ENCODE measurements around the gene SPATS2L. TPM values are rescaled to one million over a fixed set of nuclear protein-coding genes. Genes with fewer than 3 reads are reported as not detected.

Gene SPATS2L
- total RNA-seq, 1 donor from 2014 or later = 82.3 TPM

DNA sequence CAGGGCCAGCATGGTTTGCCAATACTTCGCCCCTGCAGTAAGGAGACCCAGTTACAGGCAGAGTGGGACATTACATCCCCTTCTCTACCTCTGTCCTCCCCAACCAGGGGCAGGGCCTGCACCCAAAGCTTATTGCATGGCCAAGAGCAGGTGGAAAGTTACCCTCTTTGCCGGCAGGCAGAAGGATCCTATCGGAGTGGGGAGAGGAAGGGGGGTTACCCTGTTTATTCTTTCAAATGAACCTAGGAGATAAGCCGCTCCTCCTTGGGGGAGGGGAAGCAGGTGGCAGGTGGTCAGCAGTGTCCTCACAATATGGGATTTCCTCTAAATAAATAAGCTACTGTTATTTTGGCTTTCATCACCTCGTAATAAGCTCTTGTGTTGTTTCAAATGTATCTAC, 53.9 kb downstream of the SPATS2L start:
- ATAC-seq = no peak
- intact Hi-C loops (cut with DNase I) = no loop called here

DNA sequence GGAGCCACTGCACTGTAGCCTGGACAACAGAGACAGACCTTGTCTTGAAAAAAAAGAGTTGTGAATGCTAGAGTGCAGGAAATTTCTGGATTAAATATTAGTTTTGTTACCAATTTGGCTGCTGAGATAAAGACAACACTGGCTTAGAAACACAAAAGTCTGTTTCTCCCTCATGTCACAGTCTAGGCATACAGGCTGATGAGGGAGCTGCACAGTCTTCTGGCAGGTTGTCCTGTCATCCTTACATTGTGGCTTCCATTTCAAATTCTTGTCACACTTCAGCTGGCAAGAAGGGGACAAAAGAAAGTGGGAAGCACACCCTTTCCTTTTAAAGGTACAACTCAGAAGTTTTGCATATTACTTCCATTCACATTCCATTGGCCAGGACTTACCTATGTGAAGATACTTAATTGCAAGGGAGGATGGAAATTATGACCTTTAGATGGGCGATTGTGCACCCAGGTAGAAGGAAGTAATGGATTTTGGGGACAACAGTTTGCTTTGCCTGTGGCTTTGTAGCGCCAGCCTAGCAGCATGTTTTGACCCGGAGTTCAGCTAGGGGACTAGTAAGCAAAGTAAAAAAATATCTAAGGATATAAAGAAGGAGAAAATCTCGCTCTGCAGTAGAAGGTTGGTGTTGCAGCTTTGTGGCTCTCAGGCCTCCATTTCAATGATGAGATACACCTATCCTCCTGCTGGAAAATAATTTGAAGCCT, 55.9 kb downstream of the SPATS2L start:
- intact Hi-C loops (cut with DNase I) = no loop called here
- DNase-seq (ENCODE audit: low spot score) (no peak), ATAC-seq (no peak)

More for the DNA sequence above, 53.9 kb downstream of the SPATS2L start:
- DNase-seq (ENCODE audit: low spot score) = no peak

DNA sequence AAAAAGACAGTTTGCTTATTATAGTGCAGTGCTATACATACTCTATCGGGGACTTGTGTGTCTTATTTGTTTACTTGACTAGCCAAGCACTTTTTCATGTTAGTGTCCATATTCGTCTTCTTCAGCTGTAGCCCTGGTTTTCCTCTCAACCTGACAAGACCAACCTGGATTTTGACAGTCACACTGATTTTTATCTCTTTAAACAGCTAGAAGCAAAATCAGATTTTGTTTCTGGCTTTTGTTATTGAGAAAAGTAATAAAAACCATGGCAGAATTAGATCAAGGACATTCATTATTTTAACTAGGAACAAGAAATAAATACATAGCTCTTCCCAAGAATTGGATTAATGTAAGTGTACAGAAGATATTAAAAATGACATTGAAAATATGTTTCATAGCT, 56.8 kb downstream of the SPATS2L start:
- DNase-seq (ENCODE audit: low spot score) (no peak), ATAC-seq (no peak)
- intact Hi-C loops (cut with DNase I) = no loop called here

DNA sequence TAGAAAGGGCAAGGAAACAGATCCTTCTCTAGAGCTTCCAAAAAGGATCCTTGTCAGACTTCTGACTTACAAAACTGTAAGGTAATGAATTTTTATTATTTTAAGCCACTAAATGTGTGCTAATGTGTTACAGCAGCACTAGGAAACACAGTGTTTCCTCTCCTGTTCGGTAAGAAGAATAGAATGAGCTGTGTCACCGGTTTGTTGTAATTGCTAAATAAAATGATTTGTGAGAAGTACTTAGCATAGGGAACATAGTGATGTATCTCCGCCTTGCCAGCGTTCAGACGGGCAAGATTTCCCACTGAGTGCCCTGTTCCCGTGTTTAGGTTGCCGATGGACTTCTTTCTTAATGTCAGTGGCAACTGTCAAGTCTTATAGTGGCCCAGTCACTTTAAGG, 57.6 kb downstream of the SPATS2L start:
- DNase-seq (ENCODE audit: low spot score) (no peak), ATAC-seq (no peak)
- intact Hi-C loops (cut with DNase I) = no loop called here

DNA sequence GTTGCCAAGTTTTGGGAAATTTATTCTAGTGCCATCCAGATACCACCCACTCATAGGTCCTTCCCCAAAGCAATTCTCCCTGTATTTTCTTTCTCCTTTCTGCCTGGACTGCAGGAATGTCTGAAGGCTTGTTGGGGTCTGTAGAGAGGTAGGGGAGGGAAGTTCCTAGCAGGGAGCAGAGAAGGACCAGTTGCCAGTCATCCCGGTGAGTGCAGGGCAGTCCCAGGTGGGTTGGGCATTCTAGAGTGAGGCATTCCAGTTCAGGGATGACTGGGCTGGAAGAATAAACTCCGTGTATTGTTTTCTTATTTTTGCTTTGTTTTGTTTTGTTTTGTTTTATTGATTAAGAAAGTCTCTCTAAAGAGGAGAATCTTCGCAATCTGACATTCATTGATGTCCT, 58.1 kb downstream of the SPATS2L start:
- DNase-seq (ENCODE audit: low spot score) (no peak), ATAC-seq (no peak)
- intact Hi-C loops (cut with DNase I) = no loop called here

DNA sequence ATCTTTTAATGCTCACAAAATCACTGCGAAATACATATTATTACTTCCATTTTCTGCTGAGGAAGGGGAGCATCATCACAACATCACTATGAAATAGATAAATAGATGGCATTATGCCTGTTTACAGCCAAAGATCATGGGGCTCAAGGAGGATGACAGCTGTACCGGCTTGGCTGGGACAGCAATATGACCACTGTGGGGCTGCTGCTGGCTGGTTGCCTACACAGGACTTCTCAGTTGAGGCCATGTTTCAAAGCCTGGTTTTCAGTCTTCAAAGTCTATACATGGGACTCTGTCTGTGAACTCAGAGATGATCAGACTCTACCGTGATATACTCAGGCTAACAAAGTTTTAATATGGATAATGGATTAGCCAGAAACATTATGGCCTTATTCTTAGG, 58.7 kb downstream of the SPATS2L start:
- ATAC-seq = peak; percentile 39

DNA sequence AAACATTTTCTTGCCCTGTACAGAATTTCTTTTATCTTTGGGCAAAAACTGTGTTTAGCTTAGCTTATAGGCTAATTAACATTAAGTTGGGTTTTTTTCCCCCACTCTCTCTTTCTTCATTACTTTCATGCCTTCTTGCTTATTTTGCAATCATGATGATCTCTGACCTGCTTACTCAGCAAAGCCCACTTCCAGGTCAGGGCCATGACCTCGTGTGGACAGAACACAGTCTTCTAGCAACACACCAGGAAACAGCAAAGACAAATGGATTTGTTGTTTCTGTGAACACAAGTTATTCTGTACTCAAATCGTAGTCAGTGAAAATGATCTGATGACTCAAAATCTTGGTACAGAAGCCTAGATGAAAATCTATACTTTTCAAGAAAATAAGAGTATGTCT, 60.7 kb downstream of the SPATS2L start:
- DNase-seq (ENCODE audit: low spot score) (no peak), ATAC-seq (peak; percentile 92)
- intact Hi-C loops (cut with DNase I) = no loop called here

More for the DNA sequence above, 58.7 kb downstream of the SPATS2L start:
- no peak for DNase-seq (ENCODE audit: low spot score)
- intact Hi-C loops (cut with DNase I) = no loop called here

DNA sequence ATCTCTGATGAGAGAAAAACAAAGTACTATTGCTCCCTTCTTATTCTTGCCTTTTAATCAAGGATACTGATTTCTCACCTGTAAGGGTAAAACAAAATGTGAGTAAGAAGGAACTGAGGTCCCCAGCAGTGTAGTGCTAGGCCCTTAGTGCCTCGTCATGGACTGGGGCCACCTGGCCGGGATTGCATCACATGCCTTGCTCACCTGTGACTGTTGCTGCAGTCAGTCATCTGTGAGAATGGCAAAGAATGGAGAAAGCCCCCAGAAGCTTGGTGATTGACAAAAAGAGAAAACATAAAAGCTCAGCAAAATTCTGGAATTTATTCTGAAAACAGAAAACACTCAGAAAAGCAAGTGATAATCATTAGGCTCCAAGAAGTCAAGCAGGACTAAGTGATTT, 63.4 kb downstream of the SPATS2L start:
- no peak for ATAC-seq
- intact Hi-C loops (cut with DNase I) = no loop called here
- DNase-seq (ENCODE audit: low spot score) = no peak

DNA sequence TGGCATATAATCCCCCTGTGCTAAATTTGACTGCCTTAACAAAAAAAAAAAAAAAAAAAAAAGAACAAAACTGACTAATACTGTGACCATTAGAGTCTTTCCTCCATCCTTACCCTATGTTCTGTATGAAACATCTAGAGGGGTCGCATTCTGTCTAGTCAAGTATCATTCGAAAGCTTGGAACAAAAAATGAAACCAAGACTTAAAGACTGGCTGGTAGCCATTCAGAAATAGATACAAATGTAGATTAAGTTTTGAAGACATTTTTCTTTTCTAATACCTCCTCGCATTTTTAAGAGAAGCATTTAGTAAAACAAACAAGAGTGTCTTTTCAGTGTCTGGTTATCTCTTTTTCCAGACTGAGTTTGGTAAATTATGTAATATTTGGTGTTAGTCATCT, 66.7 kb downstream of the SPATS2L start:
- DNase-seq (ENCODE audit: low spot score) (no peak), ATAC-seq (no peak)
- intact Hi-C loops (cut with DNase I) = no loop called here

DNA sequence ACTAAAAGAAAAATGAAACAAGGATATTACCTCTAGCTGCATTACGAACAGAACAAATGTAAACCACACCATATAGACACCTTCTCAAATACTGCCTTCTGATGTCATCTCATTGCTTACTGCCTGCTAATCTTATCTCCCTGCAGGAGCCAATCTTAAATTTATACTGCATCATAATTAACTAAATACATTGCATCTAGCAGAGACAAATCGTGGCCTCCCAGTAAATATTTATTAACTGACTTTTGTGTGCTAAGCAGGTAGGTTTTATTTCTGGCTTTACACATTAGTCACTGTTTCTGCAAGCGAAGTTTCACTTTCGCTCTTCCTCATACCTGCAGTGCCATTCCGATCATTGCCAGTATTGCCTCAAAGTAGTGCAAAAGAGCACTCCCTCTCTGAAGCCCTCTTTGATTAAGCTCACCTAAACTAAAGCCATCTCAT, 67.5 kb downstream of the SPATS2L start:
- ATAC-seq (no peak), DNase-seq (ENCODE audit: low spot score) (no peak)
- intact Hi-C loops (cut with DNase I) = no loop called here

DNA sequence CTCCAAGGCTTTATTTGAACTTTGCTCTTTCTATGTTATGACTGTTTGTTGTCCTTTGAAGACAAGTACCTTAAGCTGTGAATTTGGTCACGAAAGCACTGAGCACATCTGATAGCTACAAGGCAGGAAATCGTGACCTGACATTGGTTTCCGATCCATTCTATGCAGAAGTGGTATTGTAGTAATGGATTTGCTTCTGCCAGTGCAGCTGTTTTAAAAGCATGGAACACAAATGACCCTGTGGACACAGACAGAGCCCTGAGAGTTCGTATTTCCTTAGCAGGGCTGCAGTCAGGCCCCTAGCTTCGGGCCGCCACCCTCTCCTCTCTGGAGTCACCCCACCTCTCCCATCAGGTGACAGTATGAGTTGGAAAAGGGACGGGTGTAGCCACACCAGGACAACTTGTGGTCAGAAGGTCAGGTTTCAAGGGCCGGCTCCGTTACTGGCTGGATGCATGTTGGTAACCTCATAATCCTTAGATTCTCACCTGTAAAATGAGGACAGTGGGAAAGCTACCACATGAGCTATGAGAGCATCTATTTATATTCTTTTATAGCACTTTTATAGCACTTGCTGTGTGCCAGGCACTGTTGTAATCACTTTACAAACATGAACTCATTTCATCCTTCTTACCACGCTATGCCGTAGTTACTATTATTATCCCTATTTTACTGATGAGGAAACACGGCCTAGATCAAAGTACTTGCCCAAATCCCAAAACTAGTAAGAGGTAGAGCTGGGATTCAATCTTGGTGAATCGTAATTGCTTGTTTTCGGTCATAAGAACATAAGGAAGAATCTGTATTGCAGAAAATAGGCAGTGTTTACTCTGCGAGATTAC, 70.2 kb downstream of the SPATS2L start:
- DNase-seq (ENCODE audit: low spot score) (no peak), ATAC-seq (no peak)
- intact Hi-C loops (cut with DNase I) = no loop called here

DNA sequence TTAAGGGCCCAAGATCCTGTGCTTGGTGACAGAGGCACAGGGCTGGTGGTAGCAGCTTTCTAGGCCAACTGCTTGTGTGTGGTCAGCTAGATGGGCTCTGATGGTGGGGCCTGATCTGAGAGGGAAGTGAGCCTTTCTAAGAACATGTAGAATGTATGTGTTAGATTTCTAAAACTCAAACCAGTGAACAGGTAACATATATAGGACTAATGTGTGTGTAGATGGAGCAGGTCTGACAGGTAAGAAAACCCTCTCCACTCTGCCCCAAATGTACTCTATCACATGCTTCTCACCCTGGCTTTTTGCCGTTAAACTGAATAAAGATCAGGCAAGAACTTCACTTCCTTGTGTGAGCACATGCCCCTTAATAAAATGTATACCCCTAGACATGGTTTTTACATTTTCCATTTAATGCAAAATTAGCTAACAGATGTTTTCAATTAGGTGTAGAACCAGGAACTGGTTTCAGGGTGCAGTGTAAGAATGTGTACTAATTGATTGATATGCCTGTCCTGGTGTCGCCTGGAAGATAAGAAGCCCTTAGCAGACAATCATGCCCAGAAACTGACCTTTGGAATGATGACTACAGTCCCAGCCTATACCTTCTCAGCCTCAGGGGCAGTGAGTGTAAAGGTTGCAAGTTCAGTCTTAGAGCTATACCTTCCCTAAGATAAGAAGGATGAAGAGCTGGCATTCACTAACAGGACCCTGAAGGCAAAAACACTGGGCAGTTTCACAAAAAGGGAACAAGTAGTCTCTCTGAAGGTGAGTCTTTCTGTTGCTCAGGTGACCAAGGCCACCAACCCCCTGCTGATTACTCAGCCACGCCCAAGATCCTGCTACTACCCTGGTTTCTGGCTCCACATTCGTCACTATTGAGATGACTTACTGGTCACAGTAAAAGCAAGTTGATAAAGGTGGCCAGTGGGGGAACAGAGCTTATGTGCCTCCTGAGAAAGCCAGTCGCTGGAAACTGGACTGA, 71.2 kb downstream of the SPATS2L start:
- intact Hi-C loops (cut with DNase I) = no loop called here
- ATAC-seq (peak; percentile 11), DNase-seq (ENCODE audit: low spot score) (no peak)

DNA sequence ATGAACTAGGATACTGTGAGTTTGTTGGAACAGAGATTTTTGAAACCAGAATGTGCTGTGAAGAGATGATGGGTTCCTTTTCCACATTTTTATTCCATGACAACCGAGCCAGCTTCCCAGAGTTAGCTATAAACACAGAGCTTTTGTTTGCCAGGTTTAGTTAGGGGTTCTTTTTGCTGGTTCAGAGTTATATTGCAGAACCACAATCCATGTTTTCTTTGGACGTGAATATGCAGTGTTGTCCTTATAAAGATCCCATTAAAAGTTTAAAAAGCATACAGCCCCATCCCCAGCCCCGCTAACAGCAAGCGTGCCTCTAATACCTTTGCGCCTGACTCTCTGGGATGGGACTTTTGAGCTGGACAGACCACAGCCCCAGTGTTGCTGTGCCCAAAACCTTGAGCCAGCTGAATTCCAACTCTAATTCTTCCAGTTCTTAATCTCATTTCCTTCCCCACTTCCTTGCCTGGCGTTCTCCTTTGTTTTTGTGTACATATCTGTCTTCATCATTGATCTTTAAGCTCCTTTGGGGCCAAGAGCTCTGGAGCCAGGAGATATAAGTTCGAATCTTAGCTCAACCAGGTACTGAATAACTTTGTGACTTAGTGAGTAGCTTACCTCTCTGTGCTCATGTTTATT, 72.3 kb downstream of the SPATS2L start:
- ATAC-seq = peak; percentile 86
- DNase-seq (ENCODE audit: low spot score) = no peak
- intact Hi-C loops (cut with DNase I) = no loop called here

DNA sequence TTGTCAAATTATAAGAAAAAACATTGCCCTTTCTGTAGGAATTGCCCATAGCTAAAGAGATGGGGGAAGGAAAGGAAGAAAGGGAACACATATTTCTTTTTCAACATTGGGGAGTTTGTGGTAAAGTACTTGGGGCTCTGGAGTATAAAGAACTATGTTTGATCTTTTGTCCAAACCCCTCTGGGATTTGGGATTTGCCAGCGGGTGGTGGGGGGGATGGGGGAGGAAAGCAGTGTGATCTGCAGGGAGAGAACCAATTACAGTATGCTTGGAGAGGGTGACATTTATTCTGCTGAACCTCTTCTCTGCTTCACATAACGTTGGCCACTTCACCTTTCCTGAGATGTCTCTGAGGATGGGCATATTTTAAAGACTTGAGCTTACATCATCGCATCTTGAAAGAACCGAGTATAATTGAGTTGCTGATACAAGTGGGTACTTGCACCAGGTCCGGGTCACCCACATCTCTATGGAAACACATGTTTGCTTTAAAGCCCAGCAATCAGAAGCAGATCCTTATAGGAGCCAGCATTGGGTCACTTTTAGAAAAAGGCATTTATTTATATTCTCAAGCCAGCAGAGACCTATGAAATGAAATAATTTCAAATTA, 73.1 kb downstream of the SPATS2L start:
- DNase-seq (ENCODE audit: low spot score) (no peak), ATAC-seq (no peak)
- intact Hi-C loops (cut with DNase I) = no loop called here

DNA sequence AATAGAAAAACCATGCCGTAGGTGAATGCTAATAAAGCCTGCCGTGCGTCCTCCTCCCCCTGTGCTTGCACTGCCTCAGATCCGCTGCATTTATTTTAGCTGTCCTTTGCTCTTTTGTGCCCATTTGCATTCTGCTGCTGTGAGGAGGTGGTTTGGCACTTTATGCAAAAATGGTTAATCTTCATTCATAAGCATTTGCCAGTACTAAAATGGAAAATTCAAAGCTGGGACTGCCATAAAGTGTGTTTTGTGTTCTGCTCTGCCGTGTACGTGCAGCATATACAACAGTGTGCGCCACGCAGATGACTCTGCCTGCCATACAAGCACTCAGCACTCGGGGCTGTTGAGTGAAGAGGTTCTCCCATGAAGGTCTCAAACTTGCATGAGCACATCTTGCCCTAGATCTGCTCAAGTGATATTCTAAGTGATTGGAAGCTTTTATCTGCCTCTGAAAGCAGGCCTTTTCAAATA, 73.6 kb downstream of the SPATS2L start:
- DNase-seq (ENCODE audit: low spot score) (no peak), ATAC-seq (no peak)
- intact Hi-C loops (cut with DNase I) = no loop called here

DNA sequence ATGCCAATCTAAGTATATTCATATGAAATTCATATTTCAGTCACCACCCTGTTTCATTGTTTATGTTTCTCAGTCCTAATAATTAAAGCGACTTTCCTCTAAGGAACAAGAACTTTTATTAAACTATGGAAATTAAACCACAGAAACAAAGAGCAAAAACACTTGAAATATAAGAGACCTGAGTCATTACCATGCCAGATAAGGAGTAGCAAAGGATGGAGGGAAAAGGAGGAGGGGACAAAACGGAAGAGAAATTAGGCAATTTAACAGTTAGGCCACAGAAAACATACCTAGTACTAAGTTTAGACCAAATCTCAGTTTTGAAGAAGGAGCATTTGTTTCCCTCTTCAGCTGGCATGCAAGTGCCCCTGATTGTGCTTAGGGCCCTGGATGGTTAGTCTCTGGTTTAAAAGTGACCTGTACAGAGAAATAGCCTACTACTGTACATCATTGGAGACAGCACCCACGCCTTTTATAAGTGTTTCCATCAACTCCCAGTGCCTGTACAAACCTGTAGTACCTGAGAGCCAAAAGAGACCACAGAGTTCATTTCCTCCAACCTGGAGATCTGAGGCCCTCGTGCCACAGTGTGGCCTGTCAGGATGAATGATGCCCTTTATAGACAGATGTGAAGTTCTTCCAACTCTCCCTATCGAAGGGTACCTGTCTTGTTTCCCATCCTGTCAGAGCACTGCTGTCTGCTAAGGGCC, 74.5 kb downstream of the SPATS2L start:
- intact Hi-C loops (cut with DNase I) = no loop called here
- DNase-seq (ENCODE audit: low spot score) = no peak
- no peak for ATAC-seq

DNA sequence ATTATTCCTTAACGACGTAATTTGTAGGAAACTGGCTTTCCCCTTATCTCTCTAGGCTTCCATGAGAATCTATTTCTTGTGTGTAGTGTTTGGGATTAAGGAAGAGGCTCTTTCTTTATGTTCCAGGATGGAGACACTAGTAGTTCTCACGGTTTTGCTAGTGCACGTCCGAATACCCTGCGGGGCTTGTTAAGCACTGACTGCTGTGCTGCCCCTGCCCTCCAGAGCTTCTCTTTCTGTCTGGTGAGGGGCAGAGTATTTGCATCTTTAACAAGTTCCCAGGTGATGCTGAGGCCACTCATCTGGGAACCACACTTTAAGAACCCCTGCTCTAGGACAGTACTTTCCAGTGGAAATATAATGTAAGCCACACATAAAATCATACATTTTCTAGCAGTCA, 76.4 kb downstream of the SPATS2L start:
- ATAC-seq = no peak
- intact Hi-C loops (cut with DNase I) = no loop called here
- DNase-seq (ENCODE audit: low spot score) = no peak
